GM12891 (cell line): Measurements from ENCODE around the gene DCTN5.

ENCODE experiments used
- PAX5 ChIP-seq: IDR thresholded peaks from 2 replicates; pipeline ENCODE4 v1.6.1; 2011; ENCODE audit warnings: low read length, moderate library complexity, mild to moderate bottlenecking; ENCODE audit not compliant: insufficient read depth, severe bottlenecking
- POLR2A ChIP-seq: IDR thresholded peaks from 2 replicates; pipeline ENCODE4 v1.6.1; 2011; ENCODE audit warnings: low read depth, low read length, control low read depth
- POLR2AphosphoS5 ChIP-seq: IDR thresholded peaks from 2 replicates; pipeline ENCODE4 v1.6.1; 2011; ENCODE audit warnings: low read depth, low read length, control low read depth
- TAF1 ChIP-seq: IDR thresholded peaks from 2 replicates; pipeline ENCODE4 v1.6.1; 2011; ENCODE audit warnings: low read depth, low read length, control low read depth

DNA sequence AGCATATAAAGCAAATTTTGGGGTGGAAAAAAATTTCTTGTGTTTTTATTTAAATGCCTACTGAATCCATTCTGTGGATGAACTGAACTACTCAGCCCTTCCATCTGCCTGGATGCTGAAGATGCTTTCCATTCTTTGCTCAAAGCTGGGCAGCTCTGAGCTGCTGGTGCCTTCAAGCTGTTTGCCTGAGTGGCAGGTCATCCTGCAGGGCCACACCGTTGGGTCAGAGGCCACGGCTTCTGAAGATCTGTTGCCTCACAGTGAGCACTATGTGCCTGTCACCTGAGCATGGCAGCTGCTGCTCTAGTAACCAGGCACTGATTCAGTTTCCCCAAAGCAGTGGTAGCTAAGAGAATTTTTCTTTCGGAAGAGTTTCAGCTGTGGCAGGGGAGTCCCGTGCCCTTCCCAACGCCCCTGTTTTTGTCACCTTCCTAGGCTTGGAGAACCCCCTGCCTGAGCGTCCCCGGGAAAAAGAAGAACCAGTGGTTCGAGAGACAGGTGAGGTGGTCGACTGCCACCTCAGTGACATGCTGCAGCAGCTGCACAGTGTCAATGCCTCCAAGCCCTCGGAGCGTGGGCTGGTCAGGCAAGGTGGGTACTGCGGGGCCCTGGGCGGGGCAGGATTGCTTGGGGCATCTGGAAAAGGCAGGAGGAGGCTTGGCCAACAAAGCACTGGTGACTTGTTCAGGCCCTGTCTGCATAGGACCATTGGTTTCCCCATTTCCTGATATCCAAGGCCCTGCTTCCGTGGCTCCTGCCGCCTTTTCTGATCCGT is 46.0 kb downstream of the DCTN5 start:
- TF ChIP-seq POLR2AphosphoS5 (no peak), POLR2A (no peak), TAF1 (no peak), PAX5 (no peak)
